K562 (cell line): ENCODE results near the gene H3-3A. TPM values are rescaled to one million over a fixed set of nuclear protein-coding genes. Genes with fewer than 3 reads are reported as not detected.

Source experiments
- E2F5 ChIP-seq: sonication (generic); formaldehyde crosslinking; IDR thresholded peaks from 2 replicates; pipeline ENCODE4 v1.8.0; 2022; ENCODE audit warnings: mild to moderate bottlenecking, missing genetic modification reagents
- EGR1 ChIP-seq: fragments of 450-650 bp; conservative IDR thresholded peaks from 2 replicates; pipeline ENCODE4 v1.6.1; 2017; ENCODE audit warnings: mild to moderate bottlenecking
- ERF ChIP-seq: fragments of 450-650 bp; formaldehyde crosslinking; IDR thresholded peaks from 2 replicates; pipeline ENCODE4 v1.4.0; 2020; ENCODE audit warnings: mild to moderate bottlenecking, mixed read lengths
- FOXM1 ChIP-seq, 2 experiments: fragments of 450-650 bp in 1 of 2; sonication (generic) in 1 of 2; formaldehyde crosslinking in 1 of 2; IDR thresholded peaks; 2 replicates each; pipeline versions ENCODE4 v1.6.1 to v1.9.0; 2017 to 2022; ENCODE audit warnings: low read depth in 2 of 2, mild to moderate bottlenecking in 2 of 2, missing genetic modification reagents in 1 of 2, moderate library complexity in 1 of 2
- FOXP1 ChIP-seq: sonication (generic); formaldehyde crosslinking; IDR thresholded peaks from 2 replicates; pipeline ENCODE4 v1.8.0; 2022; ENCODE audit warnings: mild to moderate bottlenecking, missing genetic modification reagents
- JUN ChIP-seq, 2 experiments: sonication (generic) in 1 of 2; formaldehyde crosslinking in 1 of 2; IDR thresholded peaks; 2 replicates each; pipeline versions ENCODE4 v1.6.1 to v1.8.0; 2012 to 2022; ENCODE audit warnings: borderline replicate concordance in 2 of 2, mild to moderate bottlenecking in 2 of 2, improper control_type of control experiment in 1 of 2, low read depth in 1 of 2, low read length in 1 of 2, missing genetic modification reagents in 1 of 2
- MAZ ChIP-seq, 2 experiments: fragments of 450-650 bp in 1 of 2; sonication (generic) in 1 of 2; formaldehyde crosslinking; IDR thresholded peaks in 1 of 2; conservative IDR thresholded peaks in 1 of 2; 2 replicates each; pipeline versions ENCODE4 v1.4.0 to v1.5.0; 2020; ENCODE audit warnings: mild to moderate bottlenecking in 1 of 2, missing genetic modification reagents in 1 of 2
- RAD21 ChIP-seq, 2 experiments: fragments of 250-450 bp in 1 of 2; fragments of 450-650 bp in 1 of 2; sonication (Bioruptor Pico) in 1 of 2; formaldehyde crosslinking in 1 of 2; IDR thresholded peaks in 1 of 2; conservative IDR thresholded peaks in 1 of 2; 2 replicates each; pipeline versions ENCODE4 v1.4.0 to v1.8.0; 2020 to 2022; ENCODE audit warnings: mild to moderate bottlenecking in 2 of 2, moderate library complexity in 1 of 2
- SIN3B ChIP-seq: fragments of 450-650 bp; IDR thresholded peaks from 2 replicates; pipeline ENCODE4 v1.6.1; 2017; ENCODE audit warnings: low read depth, mild to moderate bottlenecking, moderate library complexity
- polyA plus RNA-seq, 8 experiments: library from polyadenylated mRNA; depleted of rRNA in 4 of 8; stranded (reverse) in 5 of 8; unstranded in 3 of 8; fragments of >200 nt; fragmentation: Nextera tagmentation in 2 of 8; fragmentation: Illumina TruSeq in 1 of 8; extraction: Ambion mirVana in 2 of 8; extraction: Trizol in 1 of 8; gene quantifications; 2 replicates each; pipeline versions ENCODE4 v1.2.1 to v1.2.3, GENCODE V29; 2011 to 2014; ENCODE audit warnings: inconsistent platforms in 1 of 8, missing spikeins in 1 of 8
- total RNA-seq, 7 experiments: library from RNA; depleted of rRNA in 6 of 7; stranded (reverse); fragments of >200 nt in 6 of 7; fragmentation: Illumina TruSeq in 2 of 7; extraction: Trizol in 2 of 7; gene quantifications; 2 replicates each; pipeline versions ENCODE4 v1.2.1 to v1.2.3, GENCODE V29; 2011 to 2021; ENCODE audit warnings: low replicate concordance in 1 of 7
- TF ChIP-seq, protein P1 (sequence below): fragments of 200-800 bp; sonication (Bioruptor generic); IDR thresholded peaks from 2 replicates; pipeline ENCODE4 v1.6.1; 2016; ENCODE audit warnings: missing genetic modification characterization, missing compliant biosample characterization
- TF ChIP-seq, protein P2 (sequence below), 2 experiments: IDR thresholded peaks in 1 of 2; conservative IDR thresholded peaks in 1 of 2; 2 replicates each; pipeline ENCODE4 v1.6.1; 2016; ENCODE audit warnings: low read depth in 2 of 2, mild to moderate bottlenecking in 1 of 2, missing compliant biosample characterization in 1 of 2, missing genetic modification characterization in 1 of 2, moderate library complexity in 1 of 2
- TF ChIP-seq, protein P3 (sequence below): fragments of 250-450 bp; sonication (Bioruptor Pico); IDR thresholded peaks from 2 replicates; pipeline ENCODE4 v1.8.0; 2022; ENCODE audit warnings: inconsistent platforms

H3-3A gene
- total and polyA plus RNA-seq, 9 of the 15 experiments (the other 6 are each of a cell fraction or from before 2014, with no cell fraction given), result 426 to 1,083 (median 591) TPM

- TF ChIP-seq, protein P1, sequence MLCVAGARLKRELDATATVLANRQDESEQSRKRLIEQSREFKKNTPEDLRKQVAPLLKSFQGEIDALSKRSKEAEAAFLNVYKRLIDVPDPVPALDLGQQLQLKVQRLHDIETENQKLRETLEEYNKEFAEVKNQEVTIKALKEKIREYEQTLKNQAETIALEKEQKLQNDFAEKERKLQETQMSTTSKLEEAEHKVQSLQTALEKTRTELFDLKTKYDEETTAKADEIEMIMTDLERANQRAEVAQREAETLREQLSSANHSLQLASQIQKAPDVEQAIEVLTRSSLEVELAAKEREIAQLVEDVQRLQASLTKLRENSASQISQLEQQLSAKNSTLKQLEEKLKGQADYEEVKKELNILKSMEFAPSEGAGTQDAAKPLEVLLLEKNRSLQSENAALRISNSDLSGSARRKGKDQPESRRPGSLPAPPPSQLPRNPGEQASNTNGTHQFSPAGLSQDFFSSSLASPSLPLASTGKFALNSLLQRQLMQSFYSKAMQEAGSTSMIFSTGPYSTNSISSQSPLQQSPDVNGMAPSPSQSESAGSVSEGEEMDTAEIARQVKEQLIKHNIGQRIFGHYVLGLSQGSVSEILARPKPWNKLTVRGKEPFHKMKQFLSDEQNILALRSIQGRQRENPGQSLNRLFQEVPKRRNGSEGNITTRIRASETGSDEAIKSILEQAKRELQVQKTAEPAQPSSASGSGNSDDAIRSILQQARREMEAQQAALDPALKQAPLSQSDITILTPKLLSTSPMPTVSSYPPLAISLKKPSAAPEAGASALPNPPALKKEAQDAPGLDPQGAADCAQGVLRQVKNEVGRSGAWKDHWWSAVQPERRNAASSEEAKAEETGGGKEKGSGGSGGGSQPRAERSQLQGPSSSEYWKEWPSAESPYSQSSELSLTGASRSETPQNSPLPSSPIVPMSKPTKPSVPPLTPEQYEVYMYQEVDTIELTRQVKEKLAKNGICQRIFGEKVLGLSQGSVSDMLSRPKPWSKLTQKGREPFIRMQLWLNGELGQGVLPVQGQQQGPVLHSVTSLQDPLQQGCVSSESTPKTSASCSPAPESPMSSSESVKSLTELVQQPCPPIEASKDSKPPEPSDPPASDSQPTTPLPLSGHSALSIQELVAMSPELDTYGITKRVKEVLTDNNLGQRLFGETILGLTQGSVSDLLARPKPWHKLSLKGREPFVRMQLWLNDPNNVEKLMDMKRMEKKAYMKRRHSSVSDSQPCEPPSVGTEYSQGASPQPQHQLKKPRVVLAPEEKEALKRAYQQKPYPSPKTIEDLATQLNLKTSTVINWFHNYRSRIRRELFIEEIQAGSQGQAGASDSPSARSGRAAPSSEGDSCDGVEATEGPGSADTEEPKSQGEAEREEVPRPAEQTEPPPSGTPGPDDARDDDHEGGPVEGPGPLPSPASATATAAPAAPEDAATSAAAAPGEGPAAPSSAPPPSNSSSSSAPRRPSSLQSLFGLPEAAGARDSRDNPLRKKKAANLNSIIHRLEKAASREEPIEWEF (CRISPR knock-in tag), result 0 out of 2 replicates have a peak, but pooled peaks have one; percentile 81
- TF ChIP-seq EGR1 (peak; percentile 89), RAD21 (CRISPR knock-in tag; conservative IDR thresholded peaks at IDR 0.05 in 1 of 2, IDR thresholded peaks at IDR 0.05 in 1 of 2) (peak in 1 of 2 experiments; percentile 9; a peak in 1 of 4 replicates), MAZ (CRISPR knock-in tag; conservative IDR thresholded peaks at IDR 0.05 in 1 of 2, IDR thresholded peaks at IDR 0.05 in 1 of 2) (no peak), FOXP1 (CRISPR knock-in tag) (0 out of 2 replicates have a peak, but pooled peaks have one; percentile 24), E2F5 (CRISPR knock-in tag) (0 out of 2 replicates have a peak, but pooled peaks have one; percentile 42), FOXM1 (IDR thresholded peaks at IDR 0.05; ENCODE audit: low read depth) (no peak), FOXM1 (CRISPR knock-in tag; IDR thresholded peaks at IDR 0.05; ENCODE audit: low read depth) (0 out of 2 replicates have a peak, but pooled peaks have one; percentile 38), JUN (IDR thresholded peaks at IDR 0.05; ENCODE audit: borderline replicate concordance, low read depth, low read length) (no peak), JUN (CRISPR knock-in tag; IDR thresholded peaks at IDR 0.05; ENCODE audit: borderline replicate concordance) (no peak), ERF (CRISPR knock-in tag) (0 out of 2 replicates have a peak, but pooled peaks have one; percentile 45), SIN3B (no peak)
- TF ChIP-seq, protein P2, sequence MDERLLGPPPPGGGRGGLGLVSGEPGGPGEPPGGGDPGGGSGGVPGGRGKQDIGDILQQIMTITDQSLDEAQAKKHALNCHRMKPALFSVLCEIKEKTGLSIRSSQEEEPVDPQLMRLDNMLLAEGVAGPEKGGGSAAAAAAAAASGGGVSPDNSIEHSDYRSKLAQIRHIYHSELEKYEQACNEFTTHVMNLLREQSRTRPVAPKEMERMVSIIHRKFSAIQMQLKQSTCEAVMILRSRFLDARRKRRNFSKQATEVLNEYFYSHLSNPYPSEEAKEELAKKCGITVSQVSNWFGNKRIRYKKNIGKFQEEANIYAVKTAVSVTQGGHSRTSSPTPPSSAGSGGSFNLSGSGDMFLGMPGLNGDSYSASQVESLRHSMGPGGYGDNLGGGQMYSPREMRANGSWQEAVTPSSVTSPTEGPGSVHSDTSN (CRISPR knock-in tag; IDR thresholded peaks at IDR 0.05; ENCODE audit: low read depth), result no peak
- TF ChIP-seq, protein P2 (tag; conservative IDR thresholded peaks at IDR 0.05; ENCODE audit: low read depth), result no peak
- TF ChIP-seq, protein P3, sequence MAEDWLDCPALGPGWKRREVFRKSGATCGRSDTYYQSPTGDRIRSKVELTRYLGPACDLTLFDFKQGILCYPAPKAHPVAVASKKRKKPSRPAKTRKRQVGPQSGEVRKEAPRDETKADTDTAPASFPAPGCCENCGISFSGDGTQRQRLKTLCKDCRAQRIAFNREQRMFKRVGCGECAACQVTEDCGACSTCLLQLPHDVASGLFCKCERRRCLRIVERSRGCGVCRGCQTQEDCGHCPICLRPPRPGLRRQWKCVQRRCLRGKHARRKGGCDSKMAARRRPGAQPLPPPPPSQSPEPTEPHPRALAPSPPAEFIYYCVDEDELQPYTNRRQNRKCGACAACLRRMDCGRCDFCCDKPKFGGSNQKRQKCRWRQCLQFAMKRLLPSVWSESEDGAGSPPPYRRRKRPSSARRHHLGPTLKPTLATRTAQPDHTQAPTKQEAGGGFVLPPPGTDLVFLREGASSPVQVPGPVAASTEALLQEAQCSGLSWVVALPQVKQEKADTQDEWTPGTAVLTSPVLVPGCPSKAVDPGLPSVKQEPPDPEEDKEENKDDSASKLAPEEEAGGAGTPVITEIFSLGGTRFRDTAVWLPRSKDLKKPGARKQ (CRISPR knock-in tag), result peak; percentile 74; the same call in 1 of the 2 replicates
Measured at GRCh38 chr1:226108935-226109828, 46.7 kb downstream of the H3-3A start (continued).
